Measurements from ENCODE around the gene TUSC2.
"Not testable (repeated sequence)": the region's sequence is repeated elsewhere in the genome, so short reads cannot be mapped to it uniquely, and the experiment has no call there.

Gene TUSC2

DNA sequence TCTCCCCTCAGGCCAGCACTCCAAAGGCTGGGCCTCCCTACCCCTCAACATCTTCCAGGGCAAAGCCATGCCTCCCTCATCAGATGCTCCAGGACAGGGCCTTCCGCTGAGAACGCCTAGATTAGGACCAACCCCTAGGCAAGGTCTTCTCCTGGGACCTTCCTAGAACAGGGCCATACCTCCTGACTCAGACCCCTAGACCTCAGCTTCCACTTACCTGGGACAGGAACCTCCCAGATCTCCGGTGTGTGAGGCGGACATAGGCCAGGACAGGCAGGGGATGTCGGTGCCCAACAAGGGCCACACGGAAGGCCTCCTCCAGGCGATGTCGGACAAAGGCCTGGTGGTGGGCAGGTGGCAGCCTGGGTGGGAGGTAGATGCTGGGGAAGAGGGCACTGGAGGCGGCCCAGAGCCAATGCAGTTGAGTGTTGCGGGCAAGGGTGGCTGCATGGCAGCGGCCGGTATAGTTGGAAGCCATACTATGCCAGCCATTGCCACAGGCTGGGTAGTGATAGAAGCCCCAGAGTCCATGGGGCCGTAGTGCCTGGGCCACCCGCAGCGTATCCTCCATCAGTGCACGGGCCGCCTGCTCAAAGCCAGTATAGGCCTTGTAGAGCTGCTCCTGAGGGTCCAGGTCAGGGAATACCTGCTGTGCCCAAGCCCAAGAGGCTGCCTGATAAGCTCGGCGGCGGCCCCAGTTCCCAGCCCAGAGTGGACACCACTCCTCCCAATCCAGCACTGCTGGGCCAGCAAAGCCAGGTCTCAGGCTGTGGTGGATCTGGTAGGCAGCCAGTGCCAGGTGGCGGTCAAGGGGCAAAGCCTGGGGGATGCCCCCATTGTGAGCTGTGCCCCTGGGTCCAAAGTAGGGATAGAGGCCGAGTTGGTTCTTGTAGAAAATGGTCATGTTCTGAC, 33.3 kb downstream of the TUSC2 start:
- no peak for DNase-seq (ENCODE audit: low read depth in 2 of 2)

DNA sequence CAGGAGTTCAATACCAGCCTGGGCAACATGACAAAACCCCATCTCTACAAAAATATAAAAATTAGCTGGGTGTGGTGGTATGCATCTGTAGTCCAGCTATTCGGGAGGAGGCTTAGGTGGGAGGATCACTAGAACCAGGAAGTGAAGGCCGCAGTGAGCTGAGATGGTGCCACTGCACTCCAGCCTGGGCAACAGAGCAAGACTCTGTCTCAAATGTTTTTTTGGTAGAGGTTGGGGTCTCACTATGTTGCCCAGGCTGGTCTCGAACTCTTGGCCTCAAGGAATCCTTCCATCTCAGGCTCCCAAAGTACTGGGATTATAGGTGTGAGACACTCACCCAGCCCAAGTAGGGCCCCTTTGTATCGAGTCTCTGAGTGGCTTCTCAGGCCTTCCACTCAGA, 33.9 kb downstream of the TUSC2 start:
- no peak for DNase-seq (ENCODE audit: low read depth in 2 of 2)

DNA sequence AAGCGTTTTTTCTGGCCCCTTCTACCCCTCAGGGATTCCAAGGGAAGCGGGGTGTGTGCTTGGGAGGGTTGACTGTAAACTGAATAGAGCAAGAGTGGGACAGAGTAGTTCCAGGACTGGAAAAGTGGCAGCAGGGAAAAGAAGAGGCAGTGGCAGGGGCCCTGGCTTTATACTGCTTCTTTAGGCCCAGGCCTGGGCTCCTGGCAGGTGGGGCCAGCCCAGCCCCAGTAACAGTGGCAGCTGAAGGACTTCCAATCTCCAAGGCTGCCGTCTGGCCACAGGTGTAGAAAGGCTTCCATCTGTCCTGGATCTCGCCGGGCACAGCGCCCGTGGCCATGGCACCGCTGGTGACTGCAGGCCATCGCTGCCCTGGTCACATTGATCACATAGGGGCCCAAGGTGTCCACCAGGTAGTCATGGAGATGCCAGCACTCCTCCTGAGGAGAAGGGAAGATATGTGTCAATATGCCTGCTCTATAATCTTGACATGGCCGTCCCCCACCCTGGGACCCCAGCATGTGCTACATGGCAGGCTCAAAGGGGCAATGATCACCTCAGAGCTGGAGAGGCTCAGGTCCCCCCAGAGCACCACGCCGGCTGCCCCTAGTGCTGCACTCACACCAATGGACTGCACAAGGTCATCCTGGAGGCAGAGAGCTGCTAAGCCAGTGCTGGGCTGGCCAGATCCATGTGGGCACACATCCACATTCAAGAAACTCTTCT, 34.8 kb downstream of the TUSC2 start:
- no peak for DNase-seq (ENCODE audit: low read depth in 2 of 2)

DNA sequence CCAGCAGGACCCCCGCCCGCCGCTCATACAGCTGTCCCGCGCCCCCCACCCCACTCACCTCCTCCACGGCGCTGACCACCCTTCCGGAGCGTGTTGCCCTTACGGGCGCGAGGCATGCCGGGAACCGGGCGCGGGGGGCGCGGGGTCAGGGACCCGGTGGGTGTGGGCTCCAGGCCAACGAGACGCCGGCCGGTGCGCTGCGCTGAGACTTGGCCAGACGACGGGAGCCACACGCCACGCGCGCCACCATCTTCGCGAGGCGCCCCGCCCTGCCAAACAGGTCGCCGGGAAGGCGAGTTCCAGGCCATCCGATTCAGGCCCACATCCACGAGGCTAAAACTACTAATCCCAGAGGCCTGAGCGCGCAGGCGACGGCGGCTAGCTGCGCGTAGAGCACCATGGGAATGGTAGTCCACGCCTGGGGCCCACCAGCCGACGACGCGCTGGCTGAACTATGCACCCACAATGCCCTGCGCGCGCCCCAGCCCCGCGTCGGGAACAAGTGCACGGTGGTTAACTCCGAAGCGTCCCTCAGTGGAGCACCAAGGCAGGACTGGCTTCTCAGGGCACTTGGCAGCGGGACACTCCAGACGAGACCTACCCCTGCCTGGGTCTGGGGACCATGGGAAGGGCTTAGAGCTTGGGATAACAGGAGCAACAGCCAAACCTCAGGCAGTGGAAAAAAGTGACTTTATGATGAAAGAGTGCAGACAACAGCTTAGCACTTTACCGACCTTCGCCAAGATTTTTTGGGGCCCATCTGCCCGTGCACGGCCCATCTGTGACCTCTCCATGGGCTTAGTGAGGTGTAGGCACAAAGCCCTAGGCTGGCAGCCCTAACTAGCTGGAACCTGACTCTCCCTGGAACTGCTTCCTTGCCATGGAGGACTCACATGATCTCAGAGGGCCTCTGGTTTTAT, 35.6 kb downstream of the TUSC2 start, which contains the start of gene IFRD2:
IFRD2 (minus strand) TSS at position 271 of the 920 bp plus-strand sequence; CDS start at position 116, 155 bp downstream.
- DNase-seq (ENCODE audit: low read depth in 2 of 2), result peak; percentile 77 to 85

DNA sequence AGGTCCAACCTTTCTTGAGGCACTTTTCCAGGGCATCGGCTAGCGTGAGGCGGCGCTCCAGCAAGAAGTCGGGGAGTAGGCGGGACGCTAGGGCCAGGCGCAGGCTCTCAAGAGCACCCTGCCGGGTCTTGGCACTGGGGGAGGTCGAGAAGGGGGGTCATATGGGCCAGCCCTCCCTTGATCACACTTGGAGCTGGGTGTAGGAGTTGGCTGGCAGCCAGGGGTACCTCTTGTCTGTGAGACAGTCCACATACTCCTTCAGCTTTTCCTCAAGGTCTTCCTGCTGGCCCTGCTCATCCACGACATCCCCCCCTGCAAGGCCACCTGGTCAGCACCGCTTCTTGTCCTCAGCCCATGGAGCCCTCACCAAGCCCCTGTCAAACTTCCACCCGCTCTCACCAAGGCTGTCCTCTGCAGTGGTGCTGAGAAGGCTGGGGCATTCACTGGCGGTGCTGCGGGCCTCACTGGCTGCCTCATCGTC, 37.8 kb downstream of the TUSC2 start:
- DNase-seq (ENCODE audit: low read depth in 2 of 2), result no peak

DNA sequence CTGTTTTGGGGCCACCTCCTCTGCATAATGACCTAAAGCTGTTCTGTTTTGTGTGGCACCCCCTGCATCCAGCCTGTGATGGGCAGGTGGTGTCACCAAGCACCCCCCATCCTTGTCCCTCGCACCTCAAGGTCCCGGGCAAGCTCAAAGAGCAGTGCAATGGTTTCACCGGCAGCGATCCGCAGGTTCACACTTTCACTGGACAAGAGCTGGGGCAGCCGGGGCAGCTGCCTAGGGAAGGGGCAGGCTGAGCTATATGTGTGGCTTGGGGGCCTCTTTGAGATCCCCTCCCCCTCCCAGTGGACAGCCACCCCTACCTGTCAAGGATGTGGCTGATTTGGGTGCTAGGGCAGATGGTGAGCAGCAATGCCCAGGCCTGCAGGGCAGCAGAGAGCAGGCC, 38.9 kb downstream of the TUSC2 start:
- no peak for DNase-seq (ENCODE audit: low read depth in 2 of 2)

DNA sequence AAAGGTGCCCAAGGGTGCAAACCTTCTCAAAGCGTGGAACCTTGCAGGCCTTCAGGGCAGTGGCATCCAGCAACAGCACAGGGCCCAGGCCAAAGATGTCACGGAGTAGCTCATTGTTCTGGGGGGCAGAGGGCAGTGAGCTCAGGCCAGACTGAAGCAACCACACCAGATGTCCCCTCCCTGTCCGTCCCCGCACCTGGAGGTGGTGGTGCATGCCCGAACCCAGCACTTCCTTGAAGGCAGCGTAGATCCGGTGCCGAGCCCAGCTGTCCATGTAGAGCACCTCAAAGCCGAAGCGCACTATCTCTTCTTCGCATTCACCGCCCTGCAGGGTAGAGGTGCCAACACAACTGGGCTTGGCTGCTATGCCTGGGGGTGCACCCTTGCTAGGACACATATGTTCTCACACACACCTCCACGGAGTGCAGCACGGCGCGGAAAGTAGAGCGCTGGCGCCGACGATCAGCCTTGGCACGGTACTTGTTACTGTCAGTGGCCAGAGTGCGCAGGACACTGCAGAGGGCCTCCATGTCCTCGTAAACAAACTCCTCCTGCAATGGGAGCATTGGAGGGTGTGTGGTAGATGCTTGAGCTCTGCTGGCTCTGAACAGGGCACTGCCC, 39.5 kb downstream of the TUSC2 start:
- no peak for DNase-seq (ENCODE audit: low read depth in 2 of 2)

DNA sequence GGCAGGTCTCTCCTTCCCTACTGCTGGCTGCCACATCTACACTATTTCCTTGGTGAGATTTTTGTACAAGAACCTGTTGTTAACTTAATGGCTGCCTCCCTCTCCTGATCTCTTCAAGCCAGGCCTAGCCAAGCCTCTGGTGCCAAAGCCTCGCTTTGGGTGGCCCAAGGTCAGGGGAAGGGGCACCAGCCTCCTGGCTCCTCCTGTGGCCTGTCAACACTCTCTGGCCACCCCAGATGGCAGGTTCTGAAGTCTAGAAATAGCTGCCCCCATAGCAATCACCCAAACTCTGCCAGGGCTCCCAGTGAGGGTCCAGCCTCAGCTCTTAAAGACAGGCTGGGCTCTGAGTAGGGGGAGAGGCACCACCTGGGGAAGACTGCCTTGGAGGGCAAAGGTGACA, 40.8 kb downstream of the TUSC2 start:
- DNase-seq (ENCODE audit: low read depth in 2 of 2), result no peak

DNA sequence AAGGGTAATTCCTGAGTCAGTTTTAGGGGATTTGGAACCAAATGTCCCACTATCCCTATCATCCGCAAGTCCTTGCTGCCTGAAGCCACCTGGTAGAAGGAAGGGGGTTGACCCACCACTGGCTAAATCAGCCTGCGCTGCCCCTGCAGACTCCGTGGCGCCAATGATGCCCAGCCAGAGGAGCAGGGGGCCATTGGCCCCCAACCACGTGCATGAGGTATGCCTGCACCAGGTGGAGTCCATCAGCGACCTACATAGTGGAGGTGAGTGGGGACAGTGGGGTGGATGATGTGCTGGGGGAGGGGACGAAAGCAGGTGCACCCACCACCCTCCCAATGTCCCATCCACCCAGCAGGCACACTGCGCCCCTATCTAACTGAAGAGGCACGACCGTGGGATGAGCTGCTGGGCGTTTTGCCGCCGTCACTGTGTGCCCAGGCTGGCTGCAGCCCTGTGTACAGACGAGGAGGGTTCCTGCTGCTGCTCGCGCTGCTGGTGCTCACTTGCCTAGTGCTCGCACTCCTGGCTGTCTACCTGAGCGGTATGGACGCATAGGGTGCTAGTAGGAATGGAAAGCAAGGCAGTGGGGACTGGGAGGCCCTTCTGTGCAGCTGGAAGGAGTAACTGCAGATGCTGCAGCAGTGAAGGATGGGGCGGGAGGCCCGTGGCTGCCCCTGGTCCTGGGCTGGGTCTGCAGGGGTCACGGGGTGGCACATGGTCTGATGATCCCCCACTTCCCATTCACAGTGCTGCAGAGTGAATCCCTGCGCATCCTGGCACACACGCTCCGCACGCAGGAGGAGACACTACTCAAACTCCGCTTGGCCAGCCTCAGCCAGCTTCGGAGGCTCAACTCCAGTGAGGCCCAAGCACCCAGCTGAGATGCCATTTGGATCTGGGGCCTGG, 41.4 kb downstream of the TUSC2 start:
- no peak for DNase-seq (ENCODE audit: low read depth in 2 of 2)

DNA sequence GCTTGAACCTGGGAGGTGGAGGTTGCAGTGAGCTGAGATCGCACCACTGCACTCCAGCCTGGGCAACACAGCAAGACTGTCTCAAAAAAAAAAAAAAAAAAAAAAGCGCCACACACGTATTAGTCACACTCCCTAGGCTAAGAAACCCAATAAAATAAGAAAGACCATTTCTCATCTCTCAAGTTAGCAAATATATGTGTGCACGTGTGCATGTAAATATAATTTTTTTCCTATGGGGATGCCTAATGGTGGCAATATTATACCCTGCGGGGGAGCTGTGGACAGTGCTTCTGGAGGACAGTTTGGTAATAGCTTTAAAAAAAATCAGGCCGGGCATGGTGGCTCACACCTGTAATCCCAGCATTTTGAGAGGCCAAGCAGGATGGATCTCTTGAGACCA, 43.9 kb downstream of the TUSC2 start:
- not testable (repeated sequence) for DNase-seq (ENCODE audit: low read depth in 2 of 2)

DNA sequence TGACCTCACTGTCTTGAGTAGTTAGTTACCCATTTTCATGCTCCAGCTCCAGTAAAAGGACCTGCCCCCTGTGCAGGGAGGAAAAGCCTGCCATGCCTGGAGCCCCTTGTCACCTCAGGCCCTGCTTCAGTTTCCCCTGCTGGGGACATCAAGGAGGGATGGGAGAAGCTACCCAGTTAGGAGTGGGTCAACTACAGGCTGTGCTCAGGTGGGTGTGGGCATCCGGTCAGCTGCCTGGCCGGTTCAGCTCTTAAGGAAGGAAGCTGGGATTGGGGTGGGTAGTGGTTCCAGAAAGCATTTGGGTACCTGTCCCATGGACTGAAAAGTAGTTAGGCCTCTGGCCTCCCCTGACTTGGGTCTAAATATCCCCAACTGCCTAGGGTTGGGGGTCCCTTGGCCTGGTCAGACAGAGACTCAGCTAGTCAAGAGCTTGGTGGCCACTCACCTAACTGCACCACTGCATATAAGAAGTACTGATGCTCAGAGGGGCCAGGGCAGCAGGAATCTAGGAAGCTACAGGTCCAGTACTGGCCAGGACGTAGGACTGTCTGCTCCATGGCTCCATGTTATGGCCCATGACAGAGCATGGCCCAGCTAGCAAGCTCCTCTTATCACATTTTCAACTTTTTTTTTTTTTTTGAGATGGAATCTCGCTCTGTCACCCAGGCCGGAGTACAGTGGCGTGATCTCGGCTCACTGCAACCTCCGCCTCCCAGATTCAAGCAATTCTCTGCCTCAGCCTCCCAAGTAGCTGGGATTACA, 48.6 kb downstream of the TUSC2 start:
- no peak for DNase-seq (ENCODE audit: low read depth in 2 of 2)

DNA sequence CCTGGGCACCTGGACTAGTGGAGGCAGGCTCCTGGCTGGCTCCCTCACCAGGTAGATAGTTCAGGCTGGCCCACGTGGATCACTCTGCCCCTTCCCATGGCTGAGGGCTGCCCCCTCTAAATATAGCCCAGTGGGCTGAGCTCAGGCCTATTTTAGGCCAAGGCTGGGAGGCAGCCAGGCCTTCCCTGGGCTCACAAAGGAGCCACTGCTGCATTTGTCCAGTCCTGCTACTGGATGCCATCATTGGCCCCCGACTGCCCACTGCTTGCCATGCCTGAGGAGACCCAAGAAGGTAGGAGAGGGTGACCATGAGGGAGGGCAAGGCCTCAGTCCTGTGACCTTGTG, 49.2 kb downstream of the TUSC2 start, which contains the start of gene LSMEM2:
LSMEM2 (plus strand) TSS at position 208 of the 345 bp plus-strand sequence; CDS start at position 235, 27 bp downstream.
- DNase-seq (ENCODE audit: low read depth in 2 of 2), result no peak

DNA sequence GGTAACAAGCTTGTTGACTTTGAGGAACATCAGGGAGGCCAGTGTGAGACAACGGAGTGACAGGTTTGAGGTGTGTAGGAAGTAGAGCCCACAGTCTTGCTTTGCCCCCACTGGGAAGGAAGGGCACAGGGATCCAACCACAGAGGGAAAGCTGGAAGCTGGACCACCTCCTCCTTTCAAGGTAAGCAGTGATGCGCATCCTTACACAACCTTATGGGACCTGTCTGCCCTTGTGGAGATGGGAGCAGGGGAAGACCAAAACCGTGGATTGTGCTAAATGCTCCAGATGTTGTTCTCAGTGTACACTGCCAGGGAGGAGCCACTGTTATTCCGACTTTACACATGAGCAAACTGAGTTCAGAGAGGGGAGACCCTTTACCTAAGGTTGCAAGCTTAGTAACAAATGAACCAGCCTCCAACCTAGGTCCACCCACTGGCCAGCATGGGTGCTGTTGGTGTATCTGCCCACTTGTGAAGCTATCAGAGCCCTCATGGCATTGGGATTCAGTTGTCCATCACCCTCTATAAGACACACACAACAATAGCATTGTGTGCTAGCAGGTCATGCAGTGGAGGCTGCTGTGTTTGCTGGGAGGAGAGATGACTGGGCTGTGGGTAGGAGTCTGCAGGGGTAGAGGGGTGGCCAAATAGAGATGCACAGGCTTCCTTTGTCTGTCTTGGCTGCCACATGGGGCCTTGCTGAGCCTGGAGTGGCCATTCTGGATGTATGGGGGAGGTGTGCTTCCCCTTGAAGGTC, 49.7 kb downstream of the TUSC2 start:
- DNase-seq (ENCODE audit: low read depth in 2 of 2), result no peak

DNA sequence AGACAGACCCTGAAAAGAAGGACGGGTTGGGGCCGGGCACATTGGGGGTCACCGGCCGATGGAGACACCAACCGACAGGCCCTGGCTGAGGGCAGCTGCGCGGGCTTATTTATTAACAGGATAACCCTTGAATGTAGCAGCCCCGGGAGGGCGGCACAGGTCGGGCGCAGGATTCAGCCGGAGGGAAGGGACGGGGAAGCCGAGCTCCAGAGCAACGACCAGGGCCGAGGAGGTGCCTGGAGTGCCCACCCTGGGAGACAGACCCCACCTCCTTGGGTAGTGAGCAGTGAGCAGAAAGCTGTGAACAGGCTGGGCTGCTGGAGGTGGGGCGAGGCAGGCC, 51.3 kb downstream of the TUSC2 start:
- DNase-seq (ENCODE audit: low read depth in 2 of 2), result no peak

DNA sequence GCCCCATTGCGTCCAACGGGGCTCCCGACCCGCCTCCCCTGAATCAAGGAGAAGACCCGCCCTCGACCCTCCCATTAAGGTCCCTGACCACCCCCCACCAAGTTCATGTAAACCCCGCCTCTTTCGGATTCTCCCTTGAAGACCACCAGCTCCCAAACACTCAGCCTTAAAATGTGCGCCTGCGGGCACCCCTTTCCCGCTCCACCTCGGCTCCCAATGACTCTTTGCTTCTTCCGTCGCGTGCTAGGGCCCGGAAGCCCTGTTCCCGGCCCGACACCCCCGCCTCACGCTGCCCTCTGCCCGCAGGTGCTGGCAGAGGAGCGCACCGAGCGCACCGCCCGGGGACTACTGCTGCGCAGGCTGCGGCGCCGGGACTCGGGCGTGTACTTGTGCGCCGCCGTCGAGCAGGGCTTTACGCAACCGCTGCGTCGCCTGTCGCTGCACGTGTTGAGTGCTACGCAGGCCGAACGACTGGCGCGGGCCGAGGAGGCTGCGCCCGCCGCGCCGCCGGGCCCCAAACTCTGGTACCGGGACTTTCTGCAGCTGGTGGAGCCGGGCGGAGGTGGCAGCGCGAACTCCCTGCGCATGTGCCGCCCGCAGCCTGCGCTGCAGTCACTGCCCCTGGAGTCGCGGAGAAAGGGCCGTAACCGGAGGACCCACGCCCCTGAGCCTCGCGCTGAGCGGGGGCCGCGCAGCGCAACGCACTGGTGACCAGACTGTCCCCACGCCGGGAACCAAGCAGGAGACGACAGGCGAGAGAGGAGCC, 51.8 kb downstream of the TUSC2 start:
- DNase-seq (ENCODE audit: low read depth in 2 of 2), result no peak

DNA sequence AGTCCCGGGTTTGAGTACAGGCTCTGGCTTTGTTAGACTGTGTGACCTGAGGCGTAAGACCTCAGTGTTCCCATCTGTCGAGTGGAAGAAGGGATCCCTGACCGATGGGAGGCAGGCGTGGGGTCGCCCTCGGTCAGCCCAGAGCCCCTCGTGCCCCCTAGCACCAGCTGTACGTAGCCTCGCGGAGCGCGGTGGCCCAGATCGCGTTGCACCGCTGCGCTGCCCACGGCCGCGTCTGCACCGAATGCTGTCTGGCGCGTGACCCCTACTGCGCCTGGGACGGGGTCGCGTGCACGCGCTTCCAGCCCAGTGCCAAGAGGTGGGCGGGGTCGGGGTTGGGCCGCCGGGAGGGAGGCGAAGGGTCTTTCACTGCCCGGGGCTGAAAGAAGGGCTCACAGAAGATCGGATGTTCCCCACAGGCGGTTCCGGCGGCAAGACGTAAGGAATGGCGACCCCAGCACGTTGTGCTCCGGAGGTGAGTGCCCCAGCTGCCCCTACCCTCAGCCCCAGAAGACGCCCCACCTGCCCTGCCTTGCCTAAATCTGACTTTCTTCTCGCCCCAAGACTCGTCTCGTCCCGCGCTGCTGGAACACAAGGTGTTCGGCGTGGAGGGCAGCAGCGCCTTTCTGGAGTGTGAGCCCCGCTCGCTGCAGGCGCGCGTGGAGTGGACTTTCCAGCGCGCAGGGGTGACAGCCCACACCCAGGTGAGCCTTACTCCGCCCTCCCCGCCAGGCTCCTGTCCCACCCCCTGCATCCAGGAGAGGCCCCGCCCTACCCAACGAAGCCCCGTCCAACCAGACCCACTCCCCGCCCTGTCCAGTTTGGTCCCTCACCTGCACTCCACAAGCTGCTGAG, 52.7 kb downstream of the TUSC2 start:
- no peak for DNase-seq (ENCODE audit: low read depth in 2 of 2)
